ENCODE measurements around the gene CLCNKB.
"Not testable (repeated sequence)": the region's sequence is repeated elsewhere in the genome, so short reads cannot be mapped to it uniquely, and the experiment has no call there.

The CLCNKB gene

DNA sequence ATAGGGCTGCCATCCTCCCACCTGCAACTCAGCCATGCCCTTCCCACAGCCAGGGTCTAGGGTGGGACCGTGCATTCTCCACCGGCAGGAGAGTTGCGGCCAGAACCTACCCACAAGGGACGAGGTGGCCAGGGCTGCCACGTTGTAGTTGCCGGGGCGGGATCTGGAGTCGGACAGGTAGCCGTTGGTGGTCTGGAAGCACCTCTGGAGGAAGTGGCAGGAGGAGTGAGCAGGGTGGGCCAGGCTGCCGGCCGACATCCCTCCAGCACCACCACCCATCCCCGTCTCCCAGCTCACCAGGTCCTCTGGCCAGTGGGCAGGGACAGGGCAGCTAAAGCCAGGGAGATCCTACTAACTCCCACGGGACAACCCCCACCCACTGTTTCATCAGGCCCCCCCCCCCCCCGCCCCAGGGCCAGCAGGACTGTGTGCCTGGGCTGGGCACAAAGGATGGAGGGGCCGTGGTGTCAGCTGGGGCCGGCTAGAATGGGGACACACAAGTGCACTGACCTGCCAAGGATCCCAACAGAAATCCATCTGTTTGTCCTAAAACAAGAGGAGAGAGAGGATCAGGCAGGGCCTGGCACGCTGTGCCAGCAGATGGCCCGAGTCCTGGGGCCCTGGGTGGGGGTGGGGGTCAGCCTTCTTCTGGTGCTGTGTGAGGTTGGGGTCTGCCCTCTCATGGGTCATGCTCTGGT, 18.6 kb downstream of the CLCNKB start:
- DNase-seq = not testable (repeated sequence)

DNA sequence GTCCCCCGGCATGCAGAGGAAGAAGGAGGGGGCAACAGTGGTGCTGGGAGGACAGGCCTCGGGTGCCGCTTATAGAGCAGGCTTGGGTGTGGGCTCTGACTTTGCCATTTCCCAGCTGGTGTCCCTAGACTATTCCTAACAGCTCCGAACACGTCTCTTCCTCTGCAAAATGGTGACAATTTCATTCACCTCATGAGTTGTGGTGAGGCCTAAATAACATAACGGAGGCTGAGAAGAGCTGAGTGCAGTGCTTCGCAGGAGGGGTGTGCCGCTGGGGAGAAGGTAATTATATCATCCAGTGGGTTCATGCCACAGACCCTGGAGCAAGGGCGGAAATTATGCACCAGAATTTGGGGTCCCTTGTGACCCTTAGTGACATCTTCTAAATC, 19.1 kb downstream of the CLCNKB start:
- DNase-seq = not testable (repeated sequence)

DNA sequence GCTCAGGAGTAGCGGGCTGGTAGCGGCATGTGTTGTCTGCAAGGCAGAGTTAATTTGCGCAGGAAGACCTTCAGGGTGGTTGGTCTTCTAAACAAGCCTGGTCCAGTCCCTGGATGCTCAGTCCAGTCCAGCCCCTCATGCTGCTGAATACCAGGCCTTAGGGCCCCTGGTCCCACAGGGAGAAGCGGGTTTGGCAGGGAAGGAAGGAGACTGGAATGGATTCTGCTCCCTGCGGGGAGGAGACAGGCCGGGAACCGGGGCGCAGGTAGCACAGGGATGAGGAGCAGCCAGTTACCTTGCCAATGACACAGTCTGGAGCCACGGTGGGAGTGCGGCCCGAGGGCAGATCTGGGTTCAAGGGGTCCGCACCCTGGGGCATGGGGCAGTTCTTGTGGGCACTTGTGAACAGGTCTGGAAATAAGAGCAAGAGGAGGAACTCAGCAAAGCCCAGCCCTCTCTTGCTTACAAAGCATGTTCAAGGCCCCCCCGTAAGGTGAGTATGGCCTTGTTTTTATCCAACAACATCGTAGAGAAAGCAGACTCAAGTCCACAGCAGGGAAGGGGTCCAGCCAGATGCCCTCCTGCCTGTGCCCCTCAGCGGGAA, 19.7 kb downstream of the CLCNKB start:
- DNase-seq = no peak

DNA sequence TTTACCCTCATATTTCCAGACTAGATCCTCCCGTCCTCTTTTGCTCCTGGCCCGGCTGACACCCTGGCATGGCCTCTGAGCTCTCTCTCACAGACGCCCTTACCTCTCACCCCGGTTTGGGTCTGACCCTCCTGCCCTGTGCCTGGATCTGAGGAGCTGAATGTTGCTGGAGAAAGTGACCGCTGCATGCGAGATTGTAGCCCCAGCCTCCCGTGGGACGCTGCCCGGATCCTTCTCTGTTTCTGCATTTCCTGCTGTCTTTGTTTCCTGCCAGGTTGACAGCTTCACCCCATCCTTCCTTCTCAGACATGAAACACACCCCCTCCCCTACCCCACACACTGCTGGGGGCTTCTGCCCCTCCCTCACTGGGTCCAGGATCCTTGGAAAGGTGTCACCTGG, 20.3 kb downstream of the CLCNKB start:
- DNase-seq = no peak

DNA sequence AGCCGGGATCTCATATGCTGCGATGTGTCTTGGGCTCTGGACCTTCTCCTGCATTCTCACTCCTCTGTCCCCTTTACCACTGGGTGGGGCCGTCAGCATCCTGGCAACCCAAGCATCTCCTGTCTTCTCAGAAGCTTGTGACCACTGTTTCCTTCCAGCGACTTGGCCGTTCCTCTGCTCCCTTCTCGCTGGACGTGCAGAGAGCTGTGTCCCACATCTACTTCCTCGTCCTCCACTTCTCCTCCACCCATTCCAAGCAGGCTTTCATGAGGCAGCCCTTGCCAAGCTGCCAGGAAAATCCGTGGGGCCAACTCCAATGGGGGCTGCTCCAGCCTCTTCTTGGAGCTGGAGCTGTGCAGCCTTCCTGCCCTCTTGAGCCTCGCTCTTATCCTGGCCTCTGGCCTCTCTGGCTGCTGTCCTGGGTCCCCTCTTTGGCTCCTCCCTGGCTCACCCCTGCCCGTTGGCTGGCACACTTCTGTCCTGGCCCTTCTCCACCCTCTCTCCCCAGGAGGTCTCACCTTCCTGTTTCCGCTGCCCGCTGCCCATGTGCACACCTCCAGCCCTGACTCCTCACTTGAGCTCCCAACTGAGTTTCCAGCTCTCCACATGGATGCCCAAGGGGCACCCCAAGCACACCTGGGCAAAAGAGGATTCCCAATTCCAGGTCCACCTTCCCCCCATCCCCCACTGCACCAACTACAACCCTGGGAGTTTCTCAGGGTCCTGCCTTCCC, 21.1 kb downstream of the CLCNKB start:
- DNase-seq = no peak

DNA sequence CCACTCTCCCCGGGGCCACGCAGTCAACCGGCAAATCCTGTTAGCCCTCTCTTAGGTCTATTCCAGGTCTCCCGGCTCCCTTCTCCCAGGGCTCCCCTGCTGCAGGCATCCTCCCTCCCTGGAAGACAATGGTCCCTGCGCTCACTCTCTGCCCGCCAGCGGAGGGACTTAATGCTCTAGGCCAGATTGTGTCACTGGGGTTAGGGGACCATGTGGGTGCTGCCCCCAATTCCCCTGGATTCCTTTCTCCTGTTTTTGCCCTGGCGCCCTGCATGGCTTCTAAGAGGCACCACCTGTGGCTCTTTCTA, 21.6 kb downstream of the CLCNKB start:
- no peak for DNase-seq

DNA sequence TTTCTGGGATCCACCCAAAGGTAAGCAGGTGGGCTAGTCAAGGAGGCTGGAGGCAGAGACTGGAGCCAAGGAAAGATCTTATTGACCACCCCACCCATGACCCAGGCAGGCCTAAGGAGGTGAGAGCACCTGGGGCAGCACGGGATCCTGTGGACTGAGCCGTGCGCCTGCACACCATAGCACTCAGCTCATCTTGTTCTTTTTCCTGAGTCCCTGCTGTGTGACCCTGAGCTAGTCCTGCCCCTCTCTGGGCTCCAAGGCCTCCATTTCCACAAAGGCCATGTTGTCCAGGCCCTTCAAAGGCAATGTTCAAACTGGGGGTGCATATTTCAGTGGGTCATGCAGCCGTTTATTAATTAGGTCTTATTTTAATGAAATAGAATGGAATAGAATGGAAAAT, 22.7 kb downstream of the CLCNKB start:
- no peak for DNase-seq

DNA sequence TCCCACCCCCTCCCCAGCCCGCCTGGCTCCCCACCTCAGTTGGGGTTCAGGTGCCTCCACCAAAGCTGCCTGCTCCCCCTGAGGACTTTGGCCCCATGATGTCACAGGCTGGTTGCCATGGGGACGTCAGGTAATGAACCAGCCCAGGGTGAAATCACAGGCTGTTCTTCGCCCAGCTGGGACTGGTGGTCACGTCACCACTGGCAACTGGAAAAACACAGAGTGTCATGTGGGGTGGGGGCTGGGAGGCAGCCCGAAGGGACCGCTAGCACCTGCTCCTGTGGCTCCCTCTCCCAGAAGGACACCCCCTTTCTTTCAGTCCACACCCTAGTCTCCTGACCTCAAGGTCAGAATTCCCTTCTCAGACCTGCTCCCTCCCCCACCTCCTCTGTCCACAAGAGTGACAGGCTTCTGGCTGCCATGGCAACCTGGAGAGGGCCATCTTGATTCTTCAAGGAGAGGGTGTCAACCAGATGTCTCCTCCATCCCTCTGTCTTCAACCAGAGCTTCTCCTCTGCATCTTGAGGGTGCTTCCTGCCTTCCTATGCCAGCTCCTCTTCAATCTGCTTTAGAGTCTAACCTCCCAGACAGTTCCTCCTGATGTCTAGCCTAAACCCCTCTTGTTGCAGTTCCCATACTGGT, 23.7 kb downstream of the CLCNKB start:
- DNase-seq = no peak

DNA sequence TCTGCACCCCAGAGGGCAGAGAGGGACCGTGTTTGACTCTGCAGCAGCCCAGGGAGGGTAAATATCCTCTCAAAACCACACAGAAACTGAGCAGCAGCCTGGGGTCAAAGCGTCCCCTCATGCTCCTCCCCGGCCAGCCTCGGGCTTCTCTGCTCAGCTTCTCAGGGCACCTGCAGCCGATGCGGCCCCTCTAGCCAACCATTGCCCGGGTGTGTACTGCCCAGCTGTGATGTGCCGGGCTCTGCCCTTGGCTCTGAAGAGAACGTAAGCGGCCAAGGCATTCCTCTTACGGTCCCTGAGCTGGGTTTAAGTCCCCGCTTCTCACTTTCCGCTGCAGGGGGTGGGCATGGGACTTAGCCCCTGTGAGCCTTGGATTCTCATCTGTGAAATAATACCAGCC, 24.4 kb downstream of the CLCNKB start:
- DNase-seq = no peak

DNA sequence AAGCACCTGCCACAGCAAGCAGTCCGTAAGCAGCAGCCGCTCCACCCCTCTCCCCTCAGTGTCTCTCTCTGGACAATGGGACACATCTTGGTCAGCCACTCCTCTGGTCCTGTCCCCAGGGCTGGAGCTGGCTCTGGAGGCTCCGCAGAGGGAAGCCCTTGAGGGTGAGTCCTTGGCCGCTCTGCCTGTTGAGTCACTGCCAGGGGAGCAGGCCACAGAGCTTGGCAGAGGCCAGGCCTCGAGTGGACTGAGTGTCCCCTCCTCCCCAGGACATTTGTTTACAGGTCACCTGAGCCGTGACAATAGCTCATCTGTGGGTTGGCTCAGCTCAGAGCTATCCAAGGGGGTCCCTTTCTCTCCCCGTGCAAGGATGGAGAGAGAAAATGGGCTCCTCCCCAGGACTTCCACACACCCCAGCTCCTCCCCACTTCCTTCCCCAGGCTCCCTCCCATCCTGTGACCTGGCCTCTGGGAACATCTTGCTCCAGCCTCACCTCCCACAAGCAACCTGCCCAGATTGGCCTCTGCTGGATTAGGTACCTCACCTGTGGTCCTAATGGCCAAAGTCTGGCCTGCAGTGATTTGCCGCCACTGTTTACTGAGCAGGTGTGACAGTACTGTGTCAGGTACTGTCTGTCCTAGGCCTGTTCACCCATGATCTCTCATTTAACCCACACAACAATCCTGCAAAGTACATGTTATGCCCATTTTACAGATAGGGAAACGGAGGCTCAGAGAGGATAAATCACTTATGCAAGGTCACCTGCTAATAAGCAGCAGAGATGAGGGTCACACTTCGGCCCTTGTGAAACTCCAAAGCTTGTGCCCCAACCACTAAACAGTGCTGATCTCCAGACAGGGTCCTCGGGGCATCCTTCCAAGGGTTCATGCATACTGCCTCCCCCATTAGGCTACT, 25.0 kb downstream of the CLCNKB start:
- no peak for DNase-seq

DNA sequence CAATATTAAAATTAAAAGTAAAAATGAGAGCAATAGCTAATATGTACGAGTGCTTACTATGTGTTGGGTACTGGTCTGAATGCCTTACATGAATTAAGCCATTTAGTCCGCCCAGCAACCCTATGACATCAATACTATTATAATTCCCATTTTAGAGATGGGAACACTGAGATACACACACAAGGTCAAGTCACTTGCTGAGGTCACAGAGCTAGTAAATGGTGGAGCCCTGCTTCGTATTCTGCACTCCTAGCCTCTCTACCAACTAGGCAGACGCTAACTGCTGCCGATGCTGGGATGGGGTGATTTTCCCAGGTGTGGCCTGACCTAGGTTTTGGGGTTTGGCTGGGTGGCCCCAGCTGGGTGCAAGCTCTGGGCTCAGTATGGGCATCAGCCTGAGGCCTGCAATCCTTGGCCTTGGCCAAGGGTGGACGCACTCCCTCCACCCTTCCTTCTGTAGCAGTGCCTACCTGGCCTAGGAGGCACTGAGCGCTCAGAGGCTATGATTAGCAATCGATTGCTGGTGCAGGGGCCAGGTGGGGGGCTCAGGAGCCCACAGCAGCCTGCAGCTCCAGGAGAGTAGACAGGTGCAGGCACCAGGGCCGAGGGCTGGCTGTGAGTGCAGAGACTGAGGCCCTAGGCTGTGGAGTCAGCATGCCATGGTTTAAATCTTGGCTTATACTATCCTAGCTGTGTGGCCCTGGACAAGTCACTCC, 27.2 kb downstream of the CLCNKB start:
- DNase-seq = no peak

DNA sequence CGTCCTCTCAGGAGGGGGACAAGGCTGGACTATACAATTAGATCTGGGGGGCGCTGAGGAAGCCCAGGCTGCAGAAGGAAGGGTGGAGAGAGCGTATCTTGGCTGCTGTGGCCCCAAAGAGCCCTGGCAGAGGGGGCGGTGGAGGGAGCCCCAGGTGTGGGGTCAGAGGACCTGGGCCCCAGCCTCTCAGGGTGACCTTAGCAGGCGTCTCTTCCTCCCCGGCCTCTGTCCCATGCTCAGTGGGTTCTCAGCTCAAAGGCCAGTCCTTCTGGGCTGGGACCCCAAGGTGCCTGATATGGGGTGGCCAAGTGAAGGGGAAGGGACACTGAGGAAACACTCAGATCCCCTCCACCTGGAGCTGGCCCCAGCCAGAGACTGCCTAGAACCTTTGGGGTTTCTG, 28.0 kb downstream of the CLCNKB start:
- DNase-seq = no peak

DNA sequence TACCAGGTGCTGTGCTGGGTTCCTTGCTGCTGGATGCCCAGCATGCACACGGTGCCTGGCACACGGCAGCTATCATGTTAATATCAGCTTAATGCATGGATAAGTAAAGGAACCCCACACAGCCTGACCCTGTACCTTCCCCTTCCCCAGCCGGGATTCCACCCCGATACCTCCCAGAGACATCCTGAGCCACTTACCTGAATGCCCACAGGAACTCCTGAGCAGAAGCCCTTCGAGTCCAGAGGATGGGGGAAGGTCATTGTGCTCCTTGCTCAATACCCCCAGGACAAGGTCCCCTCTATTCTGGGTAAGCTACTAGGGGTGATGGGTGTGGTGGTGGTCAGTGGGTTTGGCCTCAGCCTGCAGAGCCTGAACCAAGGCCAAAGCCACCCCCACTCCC, 28.5 kb downstream of the CLCNKB start:
- no peak for DNase-seq

DNA sequence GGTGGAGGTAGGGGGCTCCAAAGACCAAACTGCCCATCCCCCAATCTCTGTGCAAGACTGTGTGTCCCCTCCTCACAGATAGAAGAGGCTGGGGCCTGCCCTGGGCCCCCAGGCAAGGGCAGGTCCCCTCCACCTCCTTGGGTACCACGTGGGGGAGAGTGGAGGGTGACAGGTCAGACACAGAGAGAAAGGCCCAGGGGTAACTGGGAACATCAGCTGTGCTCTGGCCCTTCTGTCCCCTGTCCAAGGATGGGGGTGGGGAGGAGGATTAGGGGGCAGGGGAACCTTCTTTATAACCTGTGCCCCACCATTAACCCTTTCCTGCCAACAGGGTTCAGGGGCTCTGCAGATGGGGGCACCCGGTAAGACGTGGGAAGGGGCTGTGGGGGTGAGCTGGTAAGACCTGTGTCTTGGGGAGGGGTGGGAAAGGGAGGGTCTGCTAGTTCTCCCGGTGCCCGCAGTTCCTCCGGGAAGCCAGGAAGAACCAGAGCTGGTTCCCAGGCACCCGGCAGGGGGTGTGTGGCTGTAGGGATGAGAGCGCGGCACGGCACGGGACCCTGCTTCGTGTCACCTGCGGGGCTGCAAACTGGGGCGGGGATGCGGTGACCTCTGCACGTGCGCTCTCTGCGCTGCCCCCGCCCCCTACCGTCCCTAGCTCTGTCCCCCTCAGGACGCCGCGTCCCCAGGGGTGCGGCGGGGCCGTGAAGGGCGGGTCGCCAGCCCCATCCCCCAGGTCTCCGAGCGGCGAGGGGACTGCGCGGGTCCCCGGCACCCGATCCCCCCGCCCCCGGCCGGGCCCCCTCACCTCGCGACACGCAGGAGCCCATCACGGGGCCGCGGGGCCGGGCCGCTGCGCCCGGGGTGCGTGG, 29.3 kb downstream of the CLCNKB start:
- DNase-seq = no peak

DNA sequence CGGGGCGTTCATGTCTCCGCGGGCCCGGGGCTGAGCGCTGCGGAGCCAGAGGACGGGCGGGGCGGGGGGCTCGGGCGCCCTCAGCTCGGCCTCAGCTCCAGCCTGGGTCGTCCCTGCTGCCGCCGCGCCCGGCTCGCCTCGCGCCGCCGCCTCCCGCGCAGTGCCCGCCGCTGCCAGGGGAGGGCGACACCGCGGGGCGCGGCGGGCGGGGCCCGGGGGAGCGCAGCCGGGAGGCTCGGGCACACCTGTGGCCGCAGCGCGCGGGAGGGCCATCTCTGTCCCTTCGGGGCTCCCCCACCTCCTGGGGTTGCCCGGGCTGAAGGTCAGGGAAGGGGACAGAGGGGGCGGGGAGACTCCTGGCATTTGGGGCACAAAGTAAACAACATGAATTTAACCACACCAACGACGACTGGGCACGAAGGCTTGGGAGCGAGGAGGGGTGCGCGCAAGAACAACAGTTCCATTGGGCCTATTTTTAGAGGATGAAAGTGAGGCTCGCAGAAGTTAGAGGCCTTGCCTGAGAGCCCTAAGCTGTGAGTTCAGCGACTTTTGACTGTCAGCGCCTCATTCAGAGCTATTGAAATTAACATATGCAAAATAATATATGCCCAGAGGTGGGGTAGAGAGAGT, 30.0 kb downstream of the CLCNKB start, which contains the start of gene FAM131C:
TSS of gene FAM131C (minus strand) at position 162 of the 630 bp plus-strand sequence. CDS start 209 bp downstream, outside the sequence.
- DNase-seq = peak; percentile 46

DNA sequence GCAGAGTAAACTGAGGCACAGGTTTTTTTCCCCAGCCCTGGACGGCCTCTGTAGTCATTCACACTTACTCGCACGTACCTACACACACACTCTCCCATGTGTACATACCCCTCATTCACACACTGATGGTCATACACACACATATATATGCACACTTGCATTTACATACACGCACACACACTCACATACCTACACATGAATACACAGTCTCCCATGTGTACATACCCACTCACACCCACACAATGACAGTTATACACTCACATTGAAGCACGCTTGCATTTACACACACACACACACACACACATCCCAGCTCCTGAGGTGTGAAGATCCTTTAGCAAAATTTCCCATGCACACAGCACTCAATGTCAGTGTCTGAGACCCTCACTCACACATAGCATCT, 30.6 kb downstream of the CLCNKB start:
- no peak for DNase-seq

DNA sequence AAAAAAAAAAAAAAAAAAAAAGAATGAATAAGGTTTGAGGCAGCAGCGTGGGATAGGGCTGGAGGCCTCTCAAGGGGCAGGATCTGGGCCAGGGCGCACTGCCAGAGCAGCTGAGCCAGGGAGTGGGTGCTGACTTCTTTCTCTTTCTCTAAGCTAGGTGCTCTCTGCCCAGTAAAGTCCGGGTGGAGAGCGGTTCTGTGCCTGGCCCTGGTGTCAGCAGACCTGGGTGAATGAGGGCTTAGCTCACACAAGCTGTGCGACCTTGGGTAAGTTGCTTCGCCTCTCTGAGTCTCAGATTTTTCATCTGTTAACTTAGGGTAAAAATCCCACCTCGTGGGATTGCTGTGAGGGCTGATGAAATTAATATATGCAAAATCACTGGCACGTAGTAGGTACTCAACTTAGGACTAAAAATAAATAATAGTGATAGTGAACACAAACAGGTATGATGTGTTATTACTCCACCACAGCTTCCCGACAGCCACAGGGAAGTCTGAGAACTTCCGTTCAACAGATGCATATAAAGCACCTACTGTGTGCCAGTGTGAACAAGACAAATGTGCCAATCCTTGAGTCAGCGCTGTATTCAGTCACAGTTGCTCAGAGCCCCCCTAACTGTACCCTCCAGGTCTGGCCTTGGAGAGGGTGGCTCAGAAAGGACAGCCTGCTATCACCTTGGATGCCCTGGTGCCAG, 31.9 kb downstream of the CLCNKB start:
- DNase-seq = no peak

DNA sequence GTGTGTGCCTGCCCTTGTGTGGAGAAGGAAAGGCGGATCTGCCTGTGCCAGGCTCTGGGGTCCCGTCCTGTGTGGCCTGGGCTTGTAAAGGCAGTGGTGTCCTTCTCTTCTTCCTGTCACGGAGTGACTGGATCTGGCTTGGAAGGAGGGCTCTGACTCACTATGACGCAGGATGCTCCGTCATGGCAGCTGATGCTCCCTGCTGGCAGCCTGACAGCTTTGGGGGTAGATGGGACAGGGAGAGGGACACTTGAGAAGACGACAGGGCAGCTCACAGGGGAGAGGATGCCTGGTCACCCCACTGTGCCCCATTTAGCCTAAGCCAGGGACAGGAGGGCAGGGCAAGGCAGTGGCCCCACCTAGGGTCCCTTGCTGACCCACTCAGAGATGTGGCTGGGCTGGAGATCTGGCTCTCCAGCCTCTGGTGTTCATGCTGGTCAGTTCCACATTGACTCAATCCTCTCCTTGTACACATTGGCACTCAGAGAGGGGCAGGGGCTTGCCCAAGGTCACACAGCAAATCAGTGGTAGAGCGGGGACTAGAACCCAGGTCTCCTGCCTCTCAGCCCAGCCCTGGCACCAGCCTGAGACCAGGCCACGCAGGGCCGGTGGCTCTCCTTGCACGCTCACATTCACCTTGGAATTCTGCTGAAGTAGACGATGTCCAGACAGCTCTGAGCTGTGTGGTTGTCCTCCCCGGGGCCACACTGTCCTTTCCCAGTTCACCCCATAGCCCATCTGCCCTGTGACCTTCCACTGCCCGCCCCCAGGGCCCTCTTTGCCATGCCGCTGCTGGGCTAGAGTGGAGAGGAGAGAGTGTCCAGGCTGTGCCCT, 32.7 kb downstream of the CLCNKB start:
- no peak for DNase-seq

DNA sequence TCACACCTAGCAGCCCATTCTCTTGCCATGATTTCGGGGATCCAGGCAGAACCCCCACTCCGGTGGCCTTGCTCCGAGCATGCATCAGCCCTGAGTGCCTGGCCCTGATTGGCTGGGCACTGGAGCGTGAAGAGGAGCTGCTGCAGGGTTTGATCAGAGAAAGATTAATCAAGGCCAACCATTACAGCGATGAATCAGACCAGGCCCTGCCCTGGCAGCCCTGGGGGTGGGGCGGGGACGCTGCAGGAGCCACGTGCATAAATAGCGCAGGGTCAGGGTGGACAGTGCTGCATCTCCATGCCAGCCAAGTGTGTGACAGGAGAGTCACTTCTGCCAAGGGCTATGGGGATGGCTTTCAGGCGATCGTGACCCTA, 33.3 kb downstream of the CLCNKB start:
- no peak for DNase-seq

Data from NCI-H526 treated with DMSO at 0.1 percent for 48 hours (cell line).